HG02870 (cell line): ENCODE data around the gene RAB6D.
"Not testable (repeated sequence)": the region's sequence is repeated elsewhere in the genome, so short reads cannot be mapped to it uniquely, and the experiment has no call there.

Experiments used
- ATAC-seq: cut with Tn5 transposase; IDR thresholded peaks from one replicate; pipeline ENCODE4 v1.9.1; 2021; ENCODE audit warnings: mild to moderate bottlenecking, moderate library complexity; ENCODE audit not compliant: unreplicated experiment

RAB6D gene

DNA sequence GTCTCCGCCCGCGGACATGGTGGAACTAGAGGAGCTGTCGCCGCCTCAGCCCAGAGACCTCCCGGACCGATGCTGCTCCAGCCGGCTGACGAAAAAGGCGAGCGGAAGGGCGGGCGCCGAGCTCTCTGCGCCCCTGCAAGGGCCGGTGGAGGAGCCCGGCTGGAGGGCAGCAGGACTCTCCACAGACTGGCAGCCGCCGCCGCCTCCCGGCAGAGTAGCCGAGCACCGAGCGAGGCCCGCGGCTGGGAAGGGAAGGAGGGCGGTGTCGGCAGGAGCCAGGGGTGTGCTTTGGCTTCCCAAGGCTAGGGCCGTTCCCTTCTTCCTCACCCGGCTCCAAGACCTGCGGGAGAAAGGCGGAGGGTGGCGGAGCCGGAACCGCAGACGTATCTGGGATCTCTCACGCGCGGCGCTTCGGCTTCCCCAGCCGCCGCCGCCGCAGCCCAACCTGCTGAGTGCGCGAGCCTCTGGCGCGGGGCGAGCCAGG is at the start of gene RAB6D:
Gene RAB6D (minus strand): TSS at position 466 of the 484 bp plus-strand sequence. CDS start 448 bp downstream, at position 18.
- not testable (repeated sequence) for ATAC-seq

DNA sequence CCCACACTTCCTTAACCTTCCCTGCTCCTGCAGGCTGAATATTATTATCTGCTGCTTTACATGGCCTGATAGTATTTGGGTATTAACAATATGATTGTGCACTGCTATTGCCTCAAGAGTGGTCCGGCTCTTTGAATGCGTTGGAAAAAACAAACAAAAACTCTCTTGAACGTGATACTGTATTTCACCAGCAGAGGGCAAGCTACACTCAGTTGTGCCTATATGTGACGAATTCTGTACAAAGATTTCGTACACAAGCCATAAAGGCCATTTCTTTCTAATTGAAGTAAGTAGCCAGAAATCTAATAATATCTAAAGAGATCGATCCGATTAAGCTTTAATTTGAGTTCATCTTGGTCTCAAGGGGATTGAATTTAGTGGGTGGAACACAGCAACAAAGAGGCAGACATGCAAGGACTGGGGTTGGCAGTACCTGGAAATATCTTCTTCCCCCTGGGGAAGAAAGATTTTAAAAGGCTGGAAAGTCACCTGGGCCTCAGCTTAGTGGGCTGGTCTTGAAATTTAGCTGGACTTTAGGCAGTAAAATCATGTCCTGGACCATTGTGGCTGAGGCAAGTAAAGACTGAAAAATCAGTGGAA is 49.3 kb upstream of the RAB6D start:
- peak; percentile 74 for ATAC-seq

DNA sequence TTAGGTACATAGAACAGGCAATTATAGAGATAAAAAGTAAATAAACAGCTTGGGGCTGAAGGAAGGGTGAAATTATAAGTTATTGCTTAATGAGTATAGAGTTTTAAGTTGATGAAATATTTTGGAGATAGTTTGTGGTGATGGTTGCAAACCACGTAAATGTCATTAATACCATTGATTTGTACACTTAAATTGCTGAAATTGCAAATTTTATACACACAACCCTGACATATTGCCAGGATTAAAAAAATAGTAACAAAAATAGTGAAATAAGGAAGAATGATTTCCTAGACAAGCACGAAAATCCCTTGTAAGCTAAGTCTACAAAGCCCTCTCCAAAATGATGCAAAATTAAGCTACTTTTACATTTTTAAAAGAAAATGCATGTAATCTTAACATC is 46.2 kb upstream of the RAB6D start:
- ATAC-seq, result no peak

DNA sequence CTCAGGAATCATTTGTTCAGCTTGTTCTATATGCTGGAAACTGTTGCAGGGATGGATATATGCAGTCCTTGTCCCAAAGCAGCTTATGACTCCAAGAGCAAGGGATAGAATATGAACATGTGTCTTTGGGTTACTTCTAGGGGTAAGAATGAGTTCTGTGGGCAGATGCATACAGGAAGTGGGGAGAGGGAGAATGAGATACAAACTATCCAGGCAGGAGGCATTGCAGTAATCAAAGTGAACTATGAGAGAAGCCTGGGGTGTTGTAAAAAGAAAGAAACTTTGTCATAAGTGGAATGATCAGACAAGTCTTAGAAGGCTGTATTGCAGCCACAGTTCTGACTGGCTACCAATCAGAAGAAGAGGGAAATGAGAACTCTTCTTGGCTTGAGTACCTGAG is 44.8 kb upstream of the RAB6D start:
- no peak for ATAC-seq

- no peak for ATAC-seq
Observed at GRCh38 chr2:131408207-131408606, 44.2 kb upstream of the RAB6D start.

DNA sequence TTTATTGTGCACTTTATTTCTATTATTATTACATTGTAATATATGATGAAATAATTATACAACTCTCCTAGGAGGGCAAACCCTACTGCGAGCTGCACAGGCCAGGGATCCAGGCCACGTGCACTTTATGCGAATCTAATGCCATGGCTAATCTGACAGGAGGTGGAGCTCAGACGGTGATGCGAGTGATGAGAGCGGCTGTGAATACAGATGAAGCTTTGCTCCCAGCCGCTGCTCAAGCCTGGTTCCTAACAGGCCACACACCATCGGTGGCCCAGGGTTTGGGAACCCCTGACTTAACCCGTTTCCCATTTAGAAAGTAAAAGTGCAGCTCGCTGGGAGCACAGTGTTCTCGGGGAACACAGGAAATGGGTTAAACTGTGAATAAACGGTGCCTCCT is 40.8 kb upstream of the RAB6D start:
- ATAC-seq, result no peak

DNA sequence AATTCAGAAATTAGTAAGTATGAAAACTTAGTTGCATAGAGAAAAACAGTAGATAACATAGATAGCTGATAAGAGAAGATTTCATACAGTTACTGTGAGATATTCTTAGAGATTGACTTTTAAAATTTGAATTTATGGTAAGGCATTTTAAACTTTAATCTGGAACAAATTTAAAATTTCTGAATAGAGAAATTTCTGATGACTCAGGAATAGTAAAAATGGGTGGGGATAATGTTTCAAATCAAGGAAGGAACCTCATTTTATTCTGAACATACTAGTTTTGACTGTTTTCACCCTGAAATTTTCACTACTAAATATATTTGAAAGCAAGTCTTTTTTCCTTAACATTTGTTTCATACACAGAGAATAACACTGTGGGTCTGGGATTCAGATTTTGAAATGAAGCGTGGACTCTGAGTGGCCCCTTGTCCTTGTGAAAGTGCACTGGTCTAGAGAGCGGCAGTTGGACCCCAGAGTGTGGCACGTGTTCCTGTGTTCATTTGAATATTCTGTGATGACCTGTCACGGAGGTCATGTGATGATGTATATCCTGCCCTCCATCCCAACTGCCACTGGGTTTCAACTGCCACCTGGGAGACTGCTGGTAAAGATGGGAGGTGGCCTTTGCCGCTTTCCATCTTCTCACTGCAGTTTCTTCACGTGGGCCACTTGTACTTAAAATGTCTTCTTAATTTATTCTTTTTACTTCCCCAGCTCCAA is 38.5 kb upstream of the RAB6D start:
- no peak for ATAC-seq

- no peak for ATAC-seq
Observed at GRCh38 chr2:131400849-131401248, 36.9 kb upstream of the RAB6D start.

DNA sequence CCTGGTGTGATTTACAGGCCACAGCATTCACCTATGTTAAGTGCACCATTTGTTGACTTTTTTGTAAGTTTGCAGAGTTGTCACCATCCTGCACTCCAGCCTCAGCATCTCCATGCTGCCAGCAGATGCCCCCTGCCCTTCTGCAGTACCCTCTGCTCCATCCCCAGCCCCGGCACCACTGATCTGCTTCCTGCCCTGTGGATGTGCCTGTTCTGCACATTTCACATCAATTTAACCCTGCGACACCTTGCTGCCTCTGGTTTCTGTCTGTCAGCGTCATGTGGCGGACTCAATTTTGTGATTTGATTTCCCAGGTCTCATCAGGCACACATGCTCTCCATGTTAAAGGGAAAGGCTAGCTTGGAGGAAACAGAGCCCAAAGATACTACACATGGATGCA is 36.5 kb upstream of the RAB6D start:
- not testable (repeated sequence) for ATAC-seq

GRCh38 chr2:131396209-131396608 is 32.2 kb upstream of the RAB6D start:
- ATAC-seq, result not testable (repeated sequence)

DNA sequence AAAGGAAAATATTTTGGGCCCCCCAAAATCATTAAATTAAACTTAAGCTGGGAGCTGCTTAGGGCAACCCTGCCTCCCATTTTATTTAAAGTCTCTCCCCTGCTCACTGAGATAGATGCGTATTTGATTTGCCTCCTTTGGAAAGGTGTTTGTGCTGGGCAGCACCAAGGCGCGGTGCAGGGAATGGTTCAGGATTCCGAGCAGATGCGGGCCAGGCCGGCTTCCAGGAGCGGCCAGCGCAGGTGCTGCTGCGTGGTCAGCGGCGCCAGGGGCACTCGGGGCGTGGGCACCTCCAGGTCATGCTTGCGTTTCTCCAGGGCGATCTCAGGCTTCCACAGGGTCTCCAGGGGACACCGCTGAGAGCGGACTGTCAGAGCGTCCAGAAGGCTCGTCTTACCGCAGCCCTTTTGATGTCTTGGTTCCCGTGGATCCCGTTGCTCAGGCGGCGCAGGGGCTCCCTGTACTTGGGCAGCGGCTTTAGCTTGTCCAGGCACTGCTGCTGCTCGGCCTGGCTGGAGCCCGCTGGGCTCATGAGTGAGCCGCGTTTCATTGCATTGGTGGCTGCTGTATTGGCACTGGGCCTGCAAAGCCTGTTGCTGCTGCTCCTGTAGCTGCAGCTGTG is 31.2 kb upstream of the RAB6D start:
- ATAC-seq, result not testable (repeated sequence)

DNA sequence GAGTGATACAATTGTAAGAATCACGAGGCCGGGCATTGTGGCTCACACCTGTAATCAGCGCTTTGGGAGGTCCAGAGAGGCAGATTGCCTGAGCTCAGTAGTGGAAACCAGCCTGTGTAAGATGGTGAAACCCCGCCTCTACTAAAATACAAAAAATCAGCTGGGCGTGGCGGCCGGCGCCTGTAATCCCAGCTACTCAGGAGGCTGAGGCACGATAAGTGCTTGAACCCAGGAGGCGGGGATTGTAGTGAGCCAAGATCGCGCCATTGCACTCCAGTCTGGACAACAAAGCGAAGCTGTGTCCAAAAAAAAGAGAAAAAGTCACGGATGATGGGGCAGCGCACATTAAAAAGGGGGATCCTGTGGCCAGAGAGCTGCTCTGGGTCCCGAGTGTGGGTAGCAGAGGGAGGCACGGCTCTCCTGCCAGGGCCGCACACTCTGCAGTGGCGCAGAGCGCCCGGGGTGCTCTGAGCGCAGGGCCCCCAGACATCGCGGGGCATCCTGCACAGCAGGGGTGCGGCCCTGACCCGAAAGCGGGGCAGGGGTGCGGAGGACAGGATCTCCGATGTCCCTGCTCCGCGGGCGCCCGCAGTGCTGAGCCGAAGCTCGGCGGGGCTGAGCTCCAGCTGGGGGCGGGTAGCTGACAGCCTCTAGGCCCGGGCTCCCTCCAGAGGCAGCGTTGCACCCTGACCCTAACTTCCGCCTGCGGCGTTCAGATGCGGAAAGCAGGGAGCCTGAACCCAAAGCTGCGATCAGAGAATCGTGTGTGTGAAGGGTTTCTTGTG is 30.4 kb upstream of the RAB6D start:
- ATAC-seq, result no peak

- not testable (repeated sequence) for ATAC-seq
Observed at GRCh38 chr2:131391953-131392352, 28.0 kb upstream of the RAB6D start.

GRCh38 chr2:131391471-131391870 is 27.5 kb upstream of the RAB6D start:
- ATAC-seq, result not testable (repeated sequence)

GRCh38 chr2:131390495-131391130 is 26.6 kb upstream of the RAB6D start:
- not testable (repeated sequence) for ATAC-seq

DNA sequence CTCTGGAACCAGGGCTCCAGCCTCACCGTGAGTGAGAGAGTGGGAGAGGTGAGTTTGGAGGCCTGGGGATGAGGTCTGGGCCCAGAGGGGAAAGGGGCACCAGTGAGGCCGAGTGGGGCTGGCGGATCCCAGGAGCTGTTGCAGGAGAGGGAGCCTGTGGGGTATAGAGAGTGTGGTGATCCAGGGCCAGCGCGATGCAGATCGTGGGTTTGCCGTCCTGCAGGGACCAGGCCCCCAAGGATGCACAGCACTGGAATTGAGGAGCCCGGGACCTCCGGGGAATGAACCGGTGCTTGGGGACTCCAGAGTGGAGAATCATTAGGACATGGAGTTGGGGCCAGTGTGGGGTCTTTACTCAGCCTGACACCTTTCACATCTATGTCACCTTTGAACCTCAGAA is 25.7 kb upstream of the RAB6D start:
- no peak for ATAC-seq

- ATAC-seq, result not testable (repeated sequence)
Observed at GRCh38 chr2:131388834-131389233, 24.9 kb upstream of the RAB6D start.

- not testable (repeated sequence) for ATAC-seq
Observed at GRCh38 chr2:131373111-131373510, 9.1 kb upstream of the RAB6D start.

GRCh38 chr2:131369954-131370353 is 6.0 kb upstream of the RAB6D start:
- no peak for ATAC-seq

DNA sequence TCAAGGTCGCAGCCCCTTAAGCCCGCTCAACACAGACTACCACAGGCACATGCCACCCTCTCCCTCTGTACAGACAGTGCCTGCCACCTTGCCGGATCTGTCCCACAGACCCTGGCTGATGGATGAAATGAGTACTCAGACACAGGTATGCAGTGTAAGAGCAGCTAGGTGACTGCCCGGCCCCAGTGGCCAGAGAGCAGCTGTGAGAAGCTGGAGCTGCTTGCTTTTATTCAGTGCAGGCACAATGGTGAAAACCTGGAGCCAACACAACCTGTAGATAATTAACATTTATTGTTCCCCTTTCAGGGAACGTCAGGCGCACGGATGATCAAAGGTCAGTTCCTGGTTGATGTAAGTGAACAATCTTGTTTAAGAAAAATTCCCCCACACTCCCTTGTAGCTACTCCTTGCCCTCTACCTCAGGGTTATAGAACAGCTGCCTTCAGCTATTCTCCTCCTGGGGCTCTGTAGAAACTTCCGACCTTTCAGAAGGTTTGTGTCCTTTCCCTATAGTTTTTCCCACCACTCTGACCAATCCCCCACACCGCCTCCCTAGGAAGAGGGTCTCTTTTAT is 4.6 kb upstream of the RAB6D start:
- ATAC-seq, result not testable (repeated sequence)
